Epithelial cell of esophagus (primary cell): Measurements from ENCODE around the gene AUTS2.

Source experiments
- DNase-seq: peaks from one replicate; pipeline ENCODE4 v3.0.0; 2010; ENCODE audit warnings: low read depth
- H3K4me3 ChIP-seq: 2 replicates; pipeline ENCODE4 v1.5.1; 2011; ENCODE audit warnings: mild to moderate bottlenecking, low read length, control low read depth
- TF ChIP-seq, protein P1 (sequence below): IDR thresholded peaks from 2 replicates; pipeline ENCODE4 v1.5.1; 2011; ENCODE audit warnings: low read depth, mild to moderate bottlenecking, low read length, control low read depth, inconsistent platforms; ENCODE audit not compliant: insufficient read depth; ENCODE audit errors: missing control alignments

Gene AUTS2

DNA sequence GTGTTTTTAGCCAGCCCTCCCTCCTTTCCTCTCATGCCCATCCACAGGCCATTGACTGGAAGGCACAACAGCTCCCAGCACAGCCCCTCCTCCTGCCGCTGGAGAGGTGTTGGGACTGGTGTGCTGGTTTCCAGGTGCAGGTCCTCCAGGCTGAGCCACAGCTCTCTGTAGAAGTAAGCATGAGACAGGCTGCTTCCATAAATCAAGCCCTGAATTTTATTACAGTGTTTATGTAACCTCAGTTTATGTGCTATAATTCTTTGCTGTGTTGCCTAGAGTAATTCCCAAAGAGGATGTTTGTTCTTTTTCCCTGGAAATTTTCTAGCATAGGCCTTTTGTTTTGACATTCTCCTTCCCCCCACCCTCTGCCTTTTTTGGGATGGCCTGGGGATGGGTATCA is 445.8 kb downstream of the AUTS2 start:
- no peak overlapping the region for H3K4me3 ChIP-seq
- no peak for DNase-seq
- TF ChIP-seq, protein P1, sequence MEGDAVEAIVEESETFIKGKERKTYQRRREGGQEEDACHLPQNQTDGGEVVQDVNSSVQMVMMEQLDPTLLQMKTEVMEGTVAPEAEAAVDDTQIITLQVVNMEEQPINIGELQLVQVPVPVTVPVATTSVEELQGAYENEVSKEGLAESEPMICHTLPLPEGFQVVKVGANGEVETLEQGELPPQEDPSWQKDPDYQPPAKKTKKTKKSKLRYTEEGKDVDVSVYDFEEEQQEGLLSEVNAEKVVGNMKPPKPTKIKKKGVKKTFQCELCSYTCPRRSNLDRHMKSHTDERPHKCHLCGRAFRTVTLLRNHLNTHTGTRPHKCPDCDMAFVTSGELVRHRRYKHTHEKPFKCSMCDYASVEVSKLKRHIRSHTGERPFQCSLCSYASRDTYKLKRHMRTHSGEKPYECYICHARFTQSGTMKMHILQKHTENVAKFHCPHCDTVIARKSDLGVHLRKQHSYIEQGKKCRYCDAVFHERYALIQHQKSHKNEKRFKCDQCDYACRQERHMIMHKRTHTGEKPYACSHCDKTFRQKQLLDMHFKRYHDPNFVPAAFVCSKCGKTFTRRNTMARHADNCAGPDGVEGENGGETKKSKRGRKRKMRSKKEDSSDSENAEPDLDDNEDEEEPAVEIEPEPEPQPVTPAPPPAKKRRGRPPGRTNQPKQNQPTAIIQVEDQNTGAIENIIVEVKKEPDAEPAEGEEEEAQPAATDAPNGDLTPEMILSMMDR = no peak

DNA sequence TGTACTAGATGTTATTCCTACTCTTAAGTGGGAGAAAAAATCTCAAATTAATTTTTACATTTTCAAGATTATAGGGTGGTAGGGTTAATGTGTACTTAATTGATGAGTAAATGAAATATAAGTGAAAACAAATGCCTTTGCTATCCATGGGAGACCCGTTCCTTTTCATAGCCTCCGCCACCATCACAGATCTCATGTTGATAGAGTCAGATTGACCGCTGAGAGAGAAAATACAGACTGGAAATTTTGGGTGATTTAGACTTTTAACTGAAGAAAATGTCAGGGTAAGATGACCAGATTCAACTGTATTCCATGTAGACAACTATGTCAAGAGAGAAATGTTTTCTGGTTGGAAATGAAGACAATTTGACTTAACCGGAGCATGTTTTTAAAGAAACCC is 446.2 kb downstream of the AUTS2 start:
- no peak for DNase-seq
- TF ChIP-seq, protein P1 = no peak
- no peak overlapping the region for H3K4me3 ChIP-seq

GRCh38 chr7:70044981-70045380 is 446.7 kb downstream of the AUTS2 start:
- no peak overlapping the region for H3K4me3 ChIP-seq
- TF ChIP-seq, protein P1 = no peak
- DNase-seq = no peak

DNA sequence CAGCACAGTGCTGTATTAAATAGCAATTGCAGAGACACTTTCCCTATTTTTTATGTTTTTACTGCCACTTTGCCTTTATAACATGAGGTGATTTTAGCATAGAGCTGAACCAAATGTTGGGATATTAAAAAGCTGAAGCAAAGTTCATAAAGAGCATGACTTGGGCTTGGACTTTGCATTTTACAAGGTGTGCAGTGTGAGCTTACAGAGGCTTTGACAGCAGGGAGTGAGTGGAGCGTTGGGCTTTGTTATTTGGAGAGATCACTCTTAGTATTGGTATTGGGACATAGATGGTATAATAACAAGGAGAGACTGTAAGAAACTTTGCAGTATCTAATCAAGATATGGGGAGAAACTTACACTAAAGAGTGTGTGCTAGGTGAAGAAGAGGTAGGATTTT is 449.1 kb downstream of the AUTS2 start:
- H3K4me3 ChIP-seq = no peak overlapping the region
- TF ChIP-seq, protein P1 = no peak
- no peak for DNase-seq

DNA sequence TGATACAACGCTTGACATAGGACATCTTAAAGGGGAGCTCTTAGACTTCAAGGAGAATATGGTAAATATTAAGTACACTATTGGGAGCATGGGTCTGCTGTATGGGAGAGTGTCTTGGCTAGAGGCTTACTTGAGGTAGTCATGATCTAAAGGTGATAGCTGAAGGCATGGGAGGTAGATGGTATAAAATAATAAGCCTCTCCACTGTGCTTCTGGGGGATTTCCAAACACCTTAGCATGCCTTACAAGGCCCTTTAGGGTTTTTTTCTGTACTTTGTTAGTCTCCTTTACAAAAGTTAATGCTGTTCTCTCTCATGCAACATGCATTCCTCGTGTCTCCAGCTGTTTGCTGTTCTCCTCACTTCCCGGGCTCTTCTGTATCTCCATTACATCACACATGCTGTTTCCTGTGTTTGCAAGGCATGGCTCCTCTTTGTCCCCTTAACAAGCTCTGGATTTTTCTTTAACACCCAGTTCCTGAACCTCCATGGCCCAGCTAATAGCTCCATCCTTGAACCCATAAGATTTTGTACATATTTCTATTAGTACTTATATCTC is 449.7 kb downstream of the AUTS2 start:
- TF ChIP-seq, protein P1 = no peak
- no peak for DNase-seq
- no peak overlapping the region for H3K4me3 ChIP-seq

DNA sequence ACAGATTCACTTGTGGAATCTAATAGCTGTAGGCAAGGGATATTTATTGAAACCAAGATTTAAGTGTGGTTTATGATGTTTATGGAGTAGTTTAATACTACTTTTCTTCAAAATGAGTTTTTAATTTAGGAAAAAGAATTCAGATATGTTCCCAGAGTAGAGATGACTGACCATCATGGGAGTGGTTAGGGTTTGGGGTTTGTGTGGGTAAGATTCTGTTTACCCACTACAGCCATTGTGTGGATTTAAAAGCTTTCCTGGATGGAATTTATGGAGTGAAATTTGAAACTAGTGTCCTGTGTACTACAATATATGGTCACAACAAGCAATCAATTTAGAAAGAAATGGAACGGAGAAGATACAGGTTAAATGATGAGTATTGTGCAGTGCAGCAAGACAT is 453.5 kb downstream of the AUTS2 start:
- no peak overlapping the region for H3K4me3 ChIP-seq
- TF ChIP-seq, protein P1 = no peak
- no peak for DNase-seq

- DNase-seq = no peak
- H3K4me3 ChIP-seq = no peak overlapping the region
- TF ChIP-seq, protein P1 = no peak
Observed at GRCh38 chr7:70052691-70053090, 454.4 kb downstream of the AUTS2 start.
